Muscle layer of duodenum (tissue), 2 donors: Measurements from ENCODE around the gene IMPG2.

Source experiments
- H3K27ac ChIP-seq: one replicate; pipeline ENCODE4 v1.7.0; 2013; ENCODE audit warnings: mild to moderate bottlenecking, low read length
- H3K27me3 ChIP-seq: one replicate; pipeline ENCODE4 v1.7.0; 2013; ENCODE audit warnings: low read depth, mild to moderate bottlenecking, control low read depth, low read length
- H3K36me3 ChIP-seq, 2 donors: one replicate each; pipeline ENCODE4 v1.7.0; 2013; ENCODE audit warnings: low read length in 2 of 2, control low read depth in 1 of 2, mild to moderate bottlenecking in 1 of 2; ENCODE audit not compliant: insufficient read depth in 2 of 2, control insufficient read depth in 1 of 2
- H3K4me1 ChIP-seq, 2 donors: one replicate each; pipeline ENCODE4 v1.7.0; 2013; ENCODE audit warnings: low read length in 2 of 2, mild to moderate bottlenecking in 2 of 2, control low read depth in 1 of 2, moderate library complexity in 1 of 2; ENCODE audit not compliant: insufficient read depth in 2 of 2, control insufficient read depth in 1 of 2
- H3K4me3 ChIP-seq, 2 donors: one replicate each; pipeline ENCODE4 v1.7.0; 2013; ENCODE audit warnings: low read length in 2 of 2, low read depth in 1 of 2, mild to moderate bottlenecking in 1 of 2
- H3K9me3 ChIP-seq, 2 donors: one replicate each; pipeline ENCODE4 v1.7.0; 2013; ENCODE audit warnings: low read length in 2 of 2, control low read depth in 1 of 2, mild to moderate bottlenecking in 1 of 2; ENCODE audit not compliant: control insufficient read depth in 1 of 2
- donor health status: healthy.

The IMPG2 gene

DNA sequence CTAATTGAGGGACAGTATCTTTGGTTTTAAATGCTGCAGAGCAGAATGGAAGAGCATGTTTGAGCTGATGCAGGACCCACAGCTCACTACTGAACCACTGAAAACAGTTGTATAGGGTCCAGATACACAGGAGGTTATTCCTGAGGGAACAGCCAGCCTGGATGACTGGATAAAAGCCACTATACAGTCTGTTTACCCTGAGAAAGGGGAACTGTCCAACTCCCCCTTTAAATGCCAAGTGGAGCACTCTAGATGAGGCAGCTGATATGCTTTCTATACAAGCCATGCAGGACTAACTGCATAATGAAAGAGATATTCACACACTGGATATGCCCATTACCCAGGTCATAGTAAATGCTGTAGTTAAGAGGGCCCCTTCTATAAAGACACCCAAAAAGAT, 138.6 kb downstream of the IMPG2 start:
- Histone ChIP-seq H3K27me3 (peaks cover 5% of the 10 kb centered on the region), H3K27ac (no peak overlapping the region), H3K4me3 (no peak overlapping the region), H3K4me1 (no peaks in the 10 kb centered on the region), H3K9me3 (no peaks in the 10 kb centered on the region), H3K36me3 (no peaks in the 10 kb centered on the region)

GRCh38 chr3:101179637-101180036, 140.7 kb downstream of the IMPG2 start:
- Histone ChIP-seq H3K27me3 (peaks cover 5% of the 10 kb centered on the region), H3K4me3 (no peak overlapping the region), H3K9me3 (no peaks in the 10 kb centered on the region), H3K36me3 (no peaks in the 10 kb centered on the region), H3K27ac (no peak overlapping the region), H3K4me1 (no peaks in the 10 kb centered on the region)

DNA sequence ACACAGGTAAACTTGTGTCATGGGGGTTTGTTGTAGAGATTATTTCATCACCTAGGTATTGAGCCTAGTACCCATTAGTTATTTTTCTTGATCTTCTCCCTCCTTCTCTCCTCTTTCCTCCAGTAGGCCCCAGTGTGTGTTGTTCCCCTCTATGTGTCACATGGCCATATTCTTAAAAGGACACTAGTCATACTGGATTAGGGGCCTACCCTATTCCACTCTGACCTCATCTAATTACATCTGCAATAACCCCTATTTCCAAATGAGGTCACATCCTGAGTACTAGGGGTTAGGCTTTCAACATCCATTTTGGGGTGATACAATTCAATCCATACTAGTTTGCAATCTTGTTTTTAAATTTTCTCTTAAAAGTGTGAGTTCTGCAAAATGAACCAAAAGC, 142.8 kb downstream of the IMPG2 start:
- H3K27ac ChIP-seq: no peak overlapping the region
- no peaks in the 10 kb centered on the region for H3K9me3 ChIP-seq
- no peaks in the 10 kb centered on the region for H3K4me1 ChIP-seq
- peaks cover 5% of the 10 kb centered on the region for H3K27me3 ChIP-seq
- no peaks in the 10 kb centered on the region for H3K36me3 ChIP-seq
- no peak overlapping the region for H3K4me3 ChIP-seq
